ENCODE measurements around the gene SEC24B.
"Not testable (repeated sequence)": the region's sequence is repeated elsewhere in the genome, so short reads cannot be mapped to it uniquely, and the experiment has no call there.

The SEC24B gene

DNA sequence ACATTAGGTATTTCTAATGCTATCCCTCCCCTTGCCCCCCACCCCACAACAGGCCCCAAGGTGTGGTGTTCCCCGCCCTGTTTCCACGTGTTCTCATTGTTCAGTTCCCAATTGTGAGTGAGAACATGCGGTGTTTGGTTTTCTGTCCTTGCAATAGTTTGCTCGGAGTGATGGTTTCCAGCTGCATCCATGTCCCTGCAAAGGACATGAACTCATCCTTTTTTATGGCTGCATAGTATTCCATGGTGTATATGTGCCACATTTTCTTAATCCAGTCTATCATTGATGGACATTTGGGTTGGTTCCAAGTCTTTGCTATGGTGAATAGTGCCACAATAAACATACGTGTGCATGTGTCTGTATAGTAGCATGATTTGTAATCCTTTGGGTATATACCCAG, 146.4 kb downstream of the SEC24B start:
- not testable (repeated sequence) for DNase-seq (ENCODE audit: low read depth)

- no peak for DNase-seq (ENCODE audit: low read depth)
Measured at GRCh38 chr4:109588176-109588575, 154.6 kb downstream of the SEC24B start.

DNA sequence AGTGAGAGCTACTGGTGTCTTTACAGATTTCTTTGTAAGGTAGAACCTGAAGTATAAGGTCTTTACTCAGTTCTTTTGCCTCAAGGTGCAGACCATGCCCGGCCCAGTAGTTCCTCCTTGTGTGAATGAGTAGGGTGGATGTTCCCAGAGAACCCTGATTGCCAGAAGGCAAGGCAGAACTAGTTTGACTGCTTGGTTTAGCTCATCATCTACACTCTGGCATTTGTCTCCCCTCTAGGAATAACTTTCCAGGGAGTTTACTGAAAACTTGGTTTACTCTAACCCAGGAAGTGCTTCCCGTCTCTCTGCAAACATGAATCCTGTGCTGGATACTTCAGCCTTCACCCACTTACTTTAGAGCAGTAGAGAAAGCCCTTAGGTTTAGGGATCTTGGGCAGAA, 155.5 kb downstream of the SEC24B start:
- DNase-seq (ENCODE audit: low read depth), result no peak

DNA sequence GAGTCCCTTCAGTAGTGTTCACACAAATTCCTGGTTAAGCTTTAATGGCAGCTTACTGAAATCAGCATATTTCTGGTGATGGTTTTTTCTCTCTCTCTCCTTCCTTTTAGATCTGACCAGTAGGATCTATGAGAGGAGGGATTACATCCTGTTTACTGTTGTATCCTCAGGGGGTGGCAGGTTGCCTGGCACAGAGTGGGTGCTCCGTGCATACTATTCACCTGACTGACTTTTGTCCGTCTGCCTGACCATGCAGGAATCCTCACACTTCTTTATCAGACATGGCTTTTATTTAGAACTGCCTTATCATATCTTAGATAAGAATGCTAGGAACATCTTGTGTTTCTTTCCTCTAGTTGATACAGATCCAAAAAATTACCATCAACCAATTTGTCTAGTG, 156.0 kb downstream of the SEC24B start:
- no peak for DNase-seq (ENCODE audit: low read depth)

Measured in stimulated activated CD8-positive, alpha-beta memory T cell treated with anti-CD3 and anti-CD28 coated beads, Interleukin-7, amount 100 ng/mL, for 24 hours (primary cell).